ENCODE results near the gene TMEM185A. TPM values are rescaled to one million over a fixed set of nuclear protein-coding genes. Genes with fewer than 3 reads are reported as not detected.
A peak's percentile ranks its signal among the peaks of the same experiment; 100 is the strongest.
"Not testable (repeated sequence)": the region's sequence is repeated elsewhere in the genome, so short reads cannot be mapped to it uniquely, and the experiment has no call there.

The TMEM185A gene
- total RNA-seq, 1 donor from 2014 or later: 20.3 TPM

- Histone ChIP-seq H3K36me3 (ENCODE audit: control insufficient read depth, insufficient read depth, low read length) (no peaks in the 10 kb centered on the region), H3K4me3 (ENCODE audit: low read depth, low read length) (no peak overlapping the region), H3K27me3 (ENCODE audit: control insufficient read depth, insufficient read depth, low read length) (no peaks in the 10 kb centered on the region)
- TF ChIP-seq CTCF (IDR thresholded peaks at IDR 0.05; ENCODE audit: insufficient read depth, low read length, severe bottlenecking): no peak
- DNase-seq (ENCODE audit: low read depth) (no peak), FAIRE-seq (no peak)
These were observed 68.2 kb downstream of the TMEM185A start for GRCh38 chrX:149563359-149563758.

- not testable (repeated sequence) for H3K36me3 ChIP-seq (ENCODE audit: control insufficient read depth, insufficient read depth, low read length); DNase-seq (ENCODE audit: low read depth); H3K4me3 ChIP-seq (ENCODE audit: low read depth, low read length); FAIRE-seq; H3K27me3 ChIP-seq (ENCODE audit: control insufficient read depth, insufficient read depth, low read length)
These were observed 76.3 kb downstream of the TMEM185A start for GRCh38 chrX:149555251-149555650.

- not testable (repeated sequence) for H3K4me3 ChIP-seq (ENCODE audit: low read depth, low read length); H3K27me3 ChIP-seq (ENCODE audit: control insufficient read depth, insufficient read depth, low read length); H3K36me3 ChIP-seq (ENCODE audit: control insufficient read depth, insufficient read depth, low read length); DNase-seq (ENCODE audit: low read depth)
- FAIRE-seq: peak; percentile 91
These were observed 79.7 kb downstream of the TMEM185A start for GRCh38 chrX:149551939-149552248.

GRCh38 chrX:149551245-149551938, 80.2 kb downstream of the TMEM185A start:
- H3K4me3 ChIP-seq (ENCODE audit: low read depth, low read length); H3K27me3 ChIP-seq (ENCODE audit: control insufficient read depth, insufficient read depth, low read length); DNase-seq (ENCODE audit: low read depth); H3K36me3 ChIP-seq (ENCODE audit: control insufficient read depth, insufficient read depth, low read length): not testable (repeated sequence)
- peak; percentile 36 for FAIRE-seq

- H3K27me3 ChIP-seq (ENCODE audit: control insufficient read depth, insufficient read depth, low read length); H3K4me3 ChIP-seq (ENCODE audit: low read depth, low read length); DNase-seq (ENCODE audit: low read depth); H3K36me3 ChIP-seq (ENCODE audit: control insufficient read depth, insufficient read depth, low read length): not testable (repeated sequence)
- FAIRE-seq: peak; percentile 66
These were observed 81.1 kb downstream of the TMEM185A start for GRCh38 chrX:149550454-149550853.

- peak; percentile 70 for FAIRE-seq
- H3K4me3 ChIP-seq (ENCODE audit: low read depth, low read length); H3K27me3 ChIP-seq (ENCODE audit: control insufficient read depth, insufficient read depth, low read length); H3K36me3 ChIP-seq (ENCODE audit: control insufficient read depth, insufficient read depth, low read length); DNase-seq (ENCODE audit: low read depth): not testable (repeated sequence)
These were observed 81.9 kb downstream of the TMEM185A start, which contains the start of gene HSFX3 for GRCh38 chrX:149549701-149550100. Gene HSFX3, minus strand, starts transcription at chrX:149549924. Its CDS starts 72 bp downstream, at chrX:149549852.

- FAIRE-seq: not testable (repeated sequence)
These were observed 83.8 kb downstream of the TMEM185A start for GRCh38 chrX:149547782-149548181.

GRCh38 chrX:149546962-149547361, 84.6 kb downstream of the TMEM185A start:
- H3K4me3 ChIP-seq (ENCODE audit: low read depth, low read length); FAIRE-seq; H3K27me3 ChIP-seq (ENCODE audit: control insufficient read depth, insufficient read depth, low read length); DNase-seq (ENCODE audit: low read depth); H3K36me3 ChIP-seq (ENCODE audit: control insufficient read depth, insufficient read depth, low read length): not testable (repeated sequence)

More at GRCh38 chrX:149547782-149548181, 83.8 kb downstream of the TMEM185A start:
- not testable (repeated sequence) for H3K36me3 ChIP-seq (ENCODE audit: control insufficient read depth, insufficient read depth, low read length); H3K4me3 ChIP-seq (ENCODE audit: low read depth, low read length); H3K27me3 ChIP-seq (ENCODE audit: control insufficient read depth, insufficient read depth, low read length); DNase-seq (ENCODE audit: low read depth)

Other genes with a start within 250 kb of the TMEM185A start
- 12.4 and 21.5 TPM in 2 replicates for gene IDS, start 126.5 kb downstream of the TMEM185A start, total RNA-seq
- gene EOLA1, start 90.8 kb downstream of the TMEM185A start, total RNA-seq: 19.5 and 20.1 TPM in 2 replicates
- not detected in 2 replicates for gene HSFX3, start 81.9 kb downstream of the TMEM185A start, total RNA-seq
- not detected in 2 replicates for gene MAGEA9B, start 44.3 kb downstream of the TMEM185A start, total RNA-seq
- gene HSFX2, start 36.5 kb downstream of the TMEM185A start, total RNA-seq: not detected in 2 replicates
- not detected in 2 replicates for gene MAGEA11, start 80.3 kb upstream of the TMEM185A start, total RNA-seq
- 0.53 and 0.77 TPM in 2 replicates for gene HSFX1, start 142.3 kb upstream of the TMEM185A start, total RNA-seq
- not detected in 2 replicates for gene MAGEA9, start 150.1 kb upstream of the TMEM185A start, total RNA-seq
- gene MAGEA8, start 249.4 kb upstream of the TMEM185A start, total RNA-seq: not detected in 2 replicates